ENCODE measurements around the gene PKLR.

Gene PKLR

DNA sequence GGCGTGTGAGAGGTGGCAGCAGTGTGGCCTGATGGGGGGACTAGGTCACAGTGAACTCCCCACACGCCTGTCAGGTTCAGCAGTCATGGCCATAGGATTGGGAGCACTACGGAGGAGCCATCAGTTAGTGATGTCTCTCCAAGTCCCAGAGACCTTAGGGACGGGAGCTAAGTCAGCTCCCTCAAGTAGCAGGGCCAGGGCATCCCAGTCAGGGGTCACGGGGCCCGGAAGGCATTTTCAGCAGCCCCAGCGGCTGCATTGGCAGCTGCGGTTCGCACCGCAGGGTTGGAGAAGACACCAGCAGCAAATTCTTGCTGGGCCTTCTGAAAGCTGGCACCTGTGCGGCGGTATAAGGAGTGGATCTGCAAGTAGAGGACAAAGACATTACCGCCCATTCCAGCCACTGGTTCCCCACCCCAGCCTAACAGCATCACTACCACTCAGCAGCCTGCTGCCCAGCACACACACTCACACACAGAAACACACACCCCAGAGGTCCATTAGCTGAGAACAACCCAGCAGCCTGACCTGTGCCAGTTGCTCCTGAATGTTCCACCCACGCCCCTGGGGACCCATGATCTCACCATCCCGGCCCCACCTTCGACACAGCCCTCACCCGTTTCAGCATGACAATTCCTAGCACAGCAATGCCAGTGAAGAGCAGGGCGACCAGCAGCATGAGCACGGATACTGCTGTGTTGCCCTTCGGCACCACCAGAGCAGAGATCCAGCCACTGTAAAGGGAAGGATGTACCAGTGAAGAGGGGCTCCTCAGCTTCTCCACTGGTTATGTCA is 45.0 kb downstream of the PKLR start:
- no peaks in the 10 kb centered on the region for H4K20me1 ChIP-seq (ENCODE audit: insufficient read depth, low read length)
- no peak overlapping the region for H2AFZ ChIP-seq (ENCODE audit: low read length)
- peaks cover 5% of the 10 kb centered on the region; the same call in 1 of the 2 replicates for H3K79me2 ChIP-seq (ENCODE audit: insufficient read depth, low read length)
- TF ChIP-seq, protein P1, sequence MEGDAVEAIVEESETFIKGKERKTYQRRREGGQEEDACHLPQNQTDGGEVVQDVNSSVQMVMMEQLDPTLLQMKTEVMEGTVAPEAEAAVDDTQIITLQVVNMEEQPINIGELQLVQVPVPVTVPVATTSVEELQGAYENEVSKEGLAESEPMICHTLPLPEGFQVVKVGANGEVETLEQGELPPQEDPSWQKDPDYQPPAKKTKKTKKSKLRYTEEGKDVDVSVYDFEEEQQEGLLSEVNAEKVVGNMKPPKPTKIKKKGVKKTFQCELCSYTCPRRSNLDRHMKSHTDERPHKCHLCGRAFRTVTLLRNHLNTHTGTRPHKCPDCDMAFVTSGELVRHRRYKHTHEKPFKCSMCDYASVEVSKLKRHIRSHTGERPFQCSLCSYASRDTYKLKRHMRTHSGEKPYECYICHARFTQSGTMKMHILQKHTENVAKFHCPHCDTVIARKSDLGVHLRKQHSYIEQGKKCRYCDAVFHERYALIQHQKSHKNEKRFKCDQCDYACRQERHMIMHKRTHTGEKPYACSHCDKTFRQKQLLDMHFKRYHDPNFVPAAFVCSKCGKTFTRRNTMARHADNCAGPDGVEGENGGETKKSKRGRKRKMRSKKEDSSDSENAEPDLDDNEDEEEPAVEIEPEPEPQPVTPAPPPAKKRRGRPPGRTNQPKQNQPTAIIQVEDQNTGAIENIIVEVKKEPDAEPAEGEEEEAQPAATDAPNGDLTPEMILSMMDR (IDR thresholded peaks at IDR 0.05; ENCODE audit: low read length): no peak
- no peak for TF ChIP-seq EZH2 (IDR thresholded peaks at IDR 0.05; ENCODE audit: borderline replicate concordance, low read length)
- H3K4me2 ChIP-seq (ENCODE audit: low read length): peak overlapping the region; percentile 86
- peaks cover 36% of the 10 kb centered on the region for H3K4me1 ChIP-seq (ENCODE audit: insufficient read depth, low read length, severe bottlenecking)
- H3K9me3 ChIP-seq (ENCODE audit: low read length): no peaks in the 10 kb centered on the region
- H3K36me3 ChIP-seq (ENCODE audit: insufficient read depth, low read length): peaks cover 21% of the 10 kb centered on the region; the same call in 1 of the 2 replicates
- no peaks in the 10 kb centered on the region for H3F3A ChIP-seq (ENCODE audit: insufficient read depth, low read length)
- peak overlapping the region; percentile 72 for H3K4me3 ChIP-seq (ENCODE audit: low read depth, low read length, poor library complexity, severe bottlenecking)
- H3K9ac ChIP-seq (ENCODE audit: low read length): peak overlapping the region; percentile 68; the same call in 1 of the 2 replicates
- H3K9me2 ChIP-seq (ENCODE audit: low read depth, low read length): no peaks in the 10 kb centered on the region
- peak overlapping the region; percentile 57 for H3K27ac ChIP-seq (ENCODE audit: low read depth, low read length, poor library complexity, severe bottlenecking)
- no peaks in the 10 kb centered on the region for H3K27me3 ChIP-seq (ENCODE audit: insufficient read depth, low read length)

DNA sequence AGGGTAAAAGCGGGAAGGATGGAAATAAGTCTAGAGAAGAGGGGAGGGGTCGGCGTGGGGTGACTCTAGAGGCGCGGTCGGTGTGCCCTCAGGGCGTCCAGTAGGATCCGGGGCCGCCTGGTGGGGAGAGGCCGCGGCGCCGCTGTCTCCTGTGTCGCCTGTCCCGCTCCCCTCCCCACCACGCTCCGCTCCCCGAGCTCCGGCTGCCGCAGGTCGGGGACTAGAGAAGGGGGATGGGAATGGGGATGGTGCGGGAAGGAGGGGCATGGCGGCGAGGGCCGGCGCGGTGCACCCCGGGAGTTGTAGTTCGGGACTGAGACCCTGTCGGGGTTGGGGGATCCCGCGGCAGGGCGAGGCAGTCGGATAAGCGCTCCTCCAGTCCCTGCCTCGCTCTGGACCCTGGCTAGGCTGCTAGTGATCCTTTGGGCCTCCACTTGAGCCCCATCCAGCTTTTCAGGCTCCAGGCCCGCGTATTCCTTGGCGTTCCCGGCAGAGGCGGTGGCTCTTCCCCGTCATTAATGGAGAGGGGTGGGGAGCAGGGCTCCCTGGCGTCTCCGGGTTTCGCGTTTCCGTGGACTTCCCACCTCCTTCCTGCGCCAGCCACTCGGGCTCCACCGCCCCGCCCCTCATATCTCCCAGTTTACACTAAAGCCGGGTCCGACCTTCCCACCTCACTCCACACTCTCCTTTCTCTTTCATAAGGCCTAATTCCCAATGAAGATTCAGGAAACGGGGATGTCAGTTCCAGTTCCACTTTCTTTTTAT is 45.8 kb downstream of the PKLR start, which contains the start of gene ENTREP3:
ENTREP3 (minus strand) TSS at position 241 of the 765 bp plus-strand sequence. CDS start 606 bp downstream, outside the sequence.
- Histone ChIP-seq H3K36me3 (ENCODE audit: insufficient read depth, low read length) (peaks cover 21% of the 10 kb centered on the region; the same call in 1 of the 2 replicates), H2AFZ (ENCODE audit: low read length) (no peak within 1 kb of the TSS), H3F3A (ENCODE audit: insufficient read depth, low read length) (no peaks in the 10 kb centered on the region), H3K27me3 (ENCODE audit: insufficient read depth, low read length) (no peaks in the 10 kb centered on the region), H3K4me1 (ENCODE audit: insufficient read depth, low read length, severe bottlenecking) (peaks cover 34% of the 10 kb centered on the region), H4K20me1 (ENCODE audit: insufficient read depth, low read length) (no peaks in the 10 kb centered on the region), H3K79me2 (ENCODE audit: insufficient read depth, low read length) (no peaks in the 10 kb centered on the region), H3K4me3 (ENCODE audit: low read depth, low read length, poor library complexity, severe bottlenecking) (peak within 1 kb of the TSS; percentile 72), H3K9me3 (ENCODE audit: low read length) (no peaks in the 10 kb centered on the region), H3K27ac (ENCODE audit: low read depth, low read length, poor library complexity, severe bottlenecking) (peak within 1 kb of the TSS; percentile 57), H3K9me2 (ENCODE audit: low read depth, low read length) (no peaks in the 10 kb centered on the region), H3K9ac (ENCODE audit: low read length) (peak within 1 kb of the TSS; percentile 68), H3K4me2 (ENCODE audit: low read length) (peak within 1 kb of the TSS; percentile 86)
- TF ChIP-seq EZH2 (IDR thresholded peaks at IDR 0.05; ENCODE audit: borderline replicate concordance, low read length): no peak
- TF ChIP-seq, protein P1 (IDR thresholded peaks at IDR 0.05; ENCODE audit: low read length): no peak

DNA sequence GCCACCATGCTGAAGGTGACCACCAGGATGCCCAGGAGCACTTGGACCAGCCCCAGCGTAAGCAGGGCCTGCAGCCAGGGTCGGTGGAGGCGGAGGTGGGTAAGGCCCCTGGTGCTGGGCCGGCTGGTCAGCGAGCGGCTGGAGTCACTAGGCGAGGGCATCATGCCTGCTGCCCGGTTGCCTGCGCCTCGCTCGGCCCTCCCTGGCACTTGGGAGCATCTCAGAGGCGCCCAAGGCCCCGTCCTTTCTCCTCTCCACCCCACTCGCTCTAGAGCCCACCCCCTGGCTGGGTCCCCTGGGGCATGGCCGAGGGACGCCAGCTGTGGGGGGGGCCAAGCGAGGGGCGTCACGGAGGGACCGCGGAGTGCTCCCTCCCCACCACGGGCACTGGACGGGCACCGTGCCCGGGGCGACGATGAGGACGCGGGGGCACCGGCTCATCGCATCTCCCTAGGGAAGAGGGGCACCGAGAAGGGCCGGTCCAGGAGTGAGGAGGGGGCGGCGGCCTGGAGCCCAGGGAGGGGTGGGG is 46.5 kb downstream of the PKLR start:
- peaks cover 38% of the 10 kb centered on the region for H3K4me1 ChIP-seq (ENCODE audit: insufficient read depth, low read length, severe bottlenecking)
- no peaks in the 10 kb centered on the region for H3K9me3 ChIP-seq (ENCODE audit: low read length)
- no peak for TF ChIP-seq EZH2 (IDR thresholded peaks at IDR 0.05; ENCODE audit: borderline replicate concordance, low read length)
- TF ChIP-seq, protein P1 (IDR thresholded peaks at IDR 0.05; ENCODE audit: low read length): no peak
- H3K9ac ChIP-seq (ENCODE audit: low read length): peak overlapping the region; percentile 68
- peaks cover 17% of the 10 kb centered on the region; the same call in 1 of the 2 replicates for H3K36me3 ChIP-seq (ENCODE audit: insufficient read depth, low read length)
- no peak overlapping the region for H2AFZ ChIP-seq (ENCODE audit: low read length)
- H3K4me3 ChIP-seq (ENCODE audit: low read depth, low read length, poor library complexity, severe bottlenecking): peak overlapping the region; percentile 72
- no peaks in the 10 kb centered on the region for H3F3A ChIP-seq (ENCODE audit: insufficient read depth, low read length)
- peak overlapping the region; percentile 86 for H3K4me2 ChIP-seq (ENCODE audit: low read length)
- H3K27ac ChIP-seq (ENCODE audit: low read depth, low read length, poor library complexity, severe bottlenecking): peak overlapping the region; percentile 55
- no peaks in the 10 kb centered on the region for H3K27me3 ChIP-seq (ENCODE audit: insufficient read depth, low read length)
- H4K20me1 ChIP-seq (ENCODE audit: insufficient read depth, low read length): no peaks in the 10 kb centered on the region
- no peaks in the 10 kb centered on the region for H3K79me2 ChIP-seq (ENCODE audit: insufficient read depth, low read length)
- no peaks in the 10 kb centered on the region for H3K9me2 ChIP-seq (ENCODE audit: low read depth, low read length)

Data from OCI-LY1 (cell line).